Measurements from ENCODE around the gene VPS26A.

Gene VPS26A

GRCh38 chr10:69208761-69209160, 84.8 kb downstream of the VPS26A start:
- TF ChIP-seq POLR2A (IDR thresholded peaks at IDR 0.05; ENCODE audit: extremely low read depth, insufficient read length) = no peak
- TF ChIP-seq MYC (IDR thresholded peaks at IDR 0.05; ENCODE audit: low read depth, low read length) = no peak
- TF ChIP-seq, protein P1, sequence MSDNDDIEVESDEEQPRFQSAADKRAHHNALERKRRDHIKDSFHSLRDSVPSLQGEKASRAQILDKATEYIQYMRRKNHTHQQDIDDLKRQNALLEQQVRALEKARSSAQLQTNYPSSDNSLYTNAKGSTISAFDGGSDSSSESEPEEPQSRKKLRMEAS (IDR thresholded peaks at IDR 0.05; ENCODE audit: low read depth, low read length) = no peak
- TF ChIP-seq, protein P2, sequence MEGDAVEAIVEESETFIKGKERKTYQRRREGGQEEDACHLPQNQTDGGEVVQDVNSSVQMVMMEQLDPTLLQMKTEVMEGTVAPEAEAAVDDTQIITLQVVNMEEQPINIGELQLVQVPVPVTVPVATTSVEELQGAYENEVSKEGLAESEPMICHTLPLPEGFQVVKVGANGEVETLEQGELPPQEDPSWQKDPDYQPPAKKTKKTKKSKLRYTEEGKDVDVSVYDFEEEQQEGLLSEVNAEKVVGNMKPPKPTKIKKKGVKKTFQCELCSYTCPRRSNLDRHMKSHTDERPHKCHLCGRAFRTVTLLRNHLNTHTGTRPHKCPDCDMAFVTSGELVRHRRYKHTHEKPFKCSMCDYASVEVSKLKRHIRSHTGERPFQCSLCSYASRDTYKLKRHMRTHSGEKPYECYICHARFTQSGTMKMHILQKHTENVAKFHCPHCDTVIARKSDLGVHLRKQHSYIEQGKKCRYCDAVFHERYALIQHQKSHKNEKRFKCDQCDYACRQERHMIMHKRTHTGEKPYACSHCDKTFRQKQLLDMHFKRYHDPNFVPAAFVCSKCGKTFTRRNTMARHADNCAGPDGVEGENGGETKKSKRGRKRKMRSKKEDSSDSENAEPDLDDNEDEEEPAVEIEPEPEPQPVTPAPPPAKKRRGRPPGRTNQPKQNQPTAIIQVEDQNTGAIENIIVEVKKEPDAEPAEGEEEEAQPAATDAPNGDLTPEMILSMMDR (IDR thresholded peaks at IDR 0.05; ENCODE audit: low read depth, low read length) = no peak
- no peak for DNase-seq (ENCODE audit: low read depth)

GRCh38 chr10:69209787-69210484, 86.0 kb downstream of the VPS26A start:
- DNase-seq (ENCODE audit: low read depth) = no peak
- TF ChIP-seq, protein P1 (IDR thresholded peaks at IDR 0.05; ENCODE audit: low read depth, low read length) = no peak
- TF ChIP-seq MYC (IDR thresholded peaks at IDR 0.05; ENCODE audit: low read depth, low read length) (no peak), POLR2A (IDR thresholded peaks at IDR 0.05; ENCODE audit: extremely low read depth, insufficient read length) (no peak)
- TF ChIP-seq, protein P2 (IDR thresholded peaks at IDR 0.05; ENCODE audit: low read depth, low read length) = no peak
- no peak overlapping the region for H3K4me3 ChIP-seq (ENCODE audit: low read depth, low read length)

More at GRCh38 chr10:69208761-69209160, 84.8 kb downstream of the VPS26A start:
- H3K4me3 ChIP-seq (ENCODE audit: low read depth, low read length) = no peak overlapping the region

DNA sequence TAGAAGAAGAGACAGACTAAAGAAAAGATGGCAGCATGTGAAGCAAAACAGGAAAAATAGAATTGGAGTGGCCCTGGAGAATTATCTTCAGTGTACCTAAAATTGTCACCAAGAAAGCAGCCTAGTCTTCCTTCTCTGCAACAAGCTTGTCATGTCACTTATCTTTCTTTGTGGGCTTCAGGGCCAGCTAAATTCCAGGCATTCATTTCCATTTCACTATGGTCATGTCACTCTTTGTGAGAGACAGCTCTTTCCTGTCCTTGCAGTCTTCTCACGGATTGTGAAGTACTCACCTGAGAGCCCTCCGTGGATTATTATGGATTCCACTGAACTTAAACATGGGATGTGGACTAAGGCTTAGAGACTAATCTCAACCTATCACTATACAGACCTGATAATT, 87.1 kb downstream of the VPS26A start:
- no peak overlapping the region for H3K4me3 ChIP-seq (ENCODE audit: low read depth, low read length)
- TF ChIP-seq, protein P1 (IDR thresholded peaks at IDR 0.05; ENCODE audit: low read depth, low read length) = no peak
- TF ChIP-seq MYC (IDR thresholded peaks at IDR 0.05; ENCODE audit: low read depth, low read length) = no peak
- no peak for TF ChIP-seq POLR2A (IDR thresholded peaks at IDR 0.05; ENCODE audit: extremely low read depth, insufficient read length)
- TF ChIP-seq, protein P2 (IDR thresholded peaks at IDR 0.05; ENCODE audit: low read depth, low read length) = no peak
- no peak for DNase-seq (ENCODE audit: low read depth)

- DNase-seq (ENCODE audit: low read depth) = no peak
- TF ChIP-seq, protein P1 (IDR thresholded peaks at IDR 0.05; ENCODE audit: low read depth, low read length) = no peak
- TF ChIP-seq POLR2A (IDR thresholded peaks at IDR 0.05; ENCODE audit: extremely low read depth, insufficient read length) (no peak), MYC (IDR thresholded peaks at IDR 0.05; ENCODE audit: low read depth, low read length) (no peak)
- TF ChIP-seq, protein P2 (IDR thresholded peaks at IDR 0.05; ENCODE audit: low read depth, low read length) = no peak
- no peak overlapping the region for H3K4me3 ChIP-seq (ENCODE audit: low read depth, low read length)
Observed at GRCh38 chr10:69211524-69211923, 87.5 kb downstream of the VPS26A start.

DNA sequence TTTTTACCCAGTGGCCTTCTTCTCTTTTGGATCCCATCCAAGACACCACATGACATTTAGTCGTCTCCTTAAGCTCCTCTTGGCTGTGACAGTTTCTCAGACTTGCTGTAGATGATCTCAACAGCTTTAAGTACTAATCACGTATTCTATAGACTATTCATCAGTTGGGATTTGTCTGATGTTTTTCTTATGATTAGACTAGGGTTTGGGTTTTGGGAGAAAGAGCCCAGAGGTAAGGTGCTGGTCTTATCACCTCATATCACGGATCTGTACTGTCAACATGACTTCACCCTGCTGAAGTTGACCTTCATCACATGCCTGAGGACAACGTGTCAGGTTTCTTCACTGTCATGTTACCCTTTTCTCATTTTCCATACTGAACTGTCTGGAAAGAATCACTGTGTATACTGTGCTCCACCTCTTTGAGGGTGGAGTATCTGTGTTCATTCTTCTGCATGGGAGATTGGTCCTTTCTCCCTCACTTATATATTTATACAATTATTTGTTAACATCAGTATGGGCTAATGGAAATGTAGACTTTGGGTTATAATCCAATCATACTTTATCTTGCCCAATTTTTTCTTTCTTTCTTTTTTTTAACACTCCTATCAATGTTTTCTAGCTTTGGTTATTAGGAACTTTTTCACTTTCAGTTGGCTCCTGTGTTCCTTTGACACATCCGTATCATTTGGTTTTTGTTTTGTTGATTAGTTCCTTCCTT, 89.8 kb downstream of the VPS26A start:
- no peak overlapping the region for H3K4me3 ChIP-seq (ENCODE audit: low read depth, low read length)
- TF ChIP-seq MYC (IDR thresholded peaks at IDR 0.05; ENCODE audit: low read depth, low read length) = no peak
- TF ChIP-seq, protein P2 (IDR thresholded peaks at IDR 0.05; ENCODE audit: low read depth, low read length) = no peak
- TF ChIP-seq, protein P1 (IDR thresholded peaks at IDR 0.05; ENCODE audit: low read depth, low read length) = no peak
- TF ChIP-seq POLR2A (IDR thresholded peaks at IDR 0.05; ENCODE audit: extremely low read depth, insufficient read length) = no peak
- DNase-seq (ENCODE audit: low read depth) = no peak
